IPS-15b (cell line): ENCODE data around the gene PALS1.

Experiments
- H3K27me3 ChIP-seq: one replicate; pipeline ENCODE4 v1.6.1; 2013; ENCODE audit warnings: low read length; ENCODE audit not compliant: control insufficient read depth, insufficient read depth
- H3K36me3 ChIP-seq: one replicate; pipeline ENCODE4 v1.6.1; 2013; ENCODE audit warnings: low read length; ENCODE audit not compliant: control insufficient read depth, insufficient read depth
- H3K4me1 ChIP-seq: one replicate; pipeline ENCODE4 v1.6.1; 2013; ENCODE audit warnings: mild to moderate bottlenecking, low read length; ENCODE audit not compliant: control insufficient read depth, insufficient read depth
- H3K4me3 ChIP-seq: one replicate; pipeline ENCODE4 v1.5.1; 2013; ENCODE audit warnings: low read depth, low read length
- H3K9ac ChIP-seq: one replicate; pipeline ENCODE4 v1.6.1; 2013; ENCODE audit warnings: low read depth, mild to moderate bottlenecking, low read length
- H3K9me3 ChIP-seq: one replicate; pipeline ENCODE4 v1.6.1; 2013; ENCODE audit warnings: mild to moderate bottlenecking, low read length; ENCODE audit not compliant: control insufficient read depth, insufficient read depth

PALS1 gene

GRCh38 chr14:67241411-67242167 lies at the start of gene PALS1:
TSS of gene PALS1 (plus strand) at chr14:67241435. CDS start at chr14:67279171, 37,736 bp downstream.
- Histone ChIP-seq H3K36me3 (no peaks in the 10 kb centered on the region), H3K4me1 (no peaks in the 10 kb centered on the region), H3K4me3 (peak within 1 kb of the TSS; percentile 68), H3K27me3 (peaks cover 17% of the 10 kb centered on the region), H3K9me3 (no peaks in the 10 kb centered on the region), H3K9ac (peak within 1 kb of the TSS; percentile 61)

GRCh38 chr14:67191768-67192290 lies 49.4 kb upstream of the PALS1 start:
- no peaks in the 10 kb centered on the region for H3K36me3 ChIP-seq
- no peaks in the 10 kb centered on the region for H3K27me3 ChIP-seq
- no peaks in the 10 kb centered on the region for H3K4me1 ChIP-seq
- no peak overlapping the region for H3K9ac ChIP-seq
- no peaks in the 10 kb centered on the region for H3K9me3 ChIP-seq
- H3K4me3 ChIP-seq = no peak overlapping the region

DNA sequence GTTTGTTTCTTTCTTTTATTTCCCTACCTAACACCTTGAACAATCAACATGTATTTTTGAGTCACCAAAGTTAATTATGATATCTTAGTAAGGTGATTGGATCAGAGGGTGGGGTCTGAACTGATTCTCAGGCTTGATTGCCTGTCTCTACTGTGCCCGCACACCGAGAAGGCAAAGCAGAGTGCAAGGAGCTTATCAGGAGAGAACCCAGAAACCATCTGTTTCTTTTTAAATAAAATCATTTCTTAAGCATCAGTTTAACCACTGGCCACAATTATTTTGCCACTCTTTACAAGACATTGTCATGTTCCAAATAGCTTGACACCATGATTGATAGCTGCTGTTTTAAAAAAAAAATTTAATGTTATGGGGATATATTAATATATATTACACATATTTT lies 48.9 kb upstream of the PALS1 start:
- H3K9ac ChIP-seq = no peak overlapping the region
- no peaks in the 10 kb centered on the region for H3K9me3 ChIP-seq
- H3K36me3 ChIP-seq = no peaks in the 10 kb centered on the region
- H3K4me1 ChIP-seq = no peaks in the 10 kb centered on the region
- no peak overlapping the region for H3K4me3 ChIP-seq
- no peaks in the 10 kb centered on the region for H3K27me3 ChIP-seq

- no peak overlapping the region for H3K9ac ChIP-seq
- no peaks in the 10 kb centered on the region for H3K9me3 ChIP-seq
- no peaks in the 10 kb centered on the region for H3K4me1 ChIP-seq
- no peaks in the 10 kb centered on the region for H3K36me3 ChIP-seq
- no peaks in the 10 kb centered on the region for H3K27me3 ChIP-seq
- no peak overlapping the region for H3K4me3 ChIP-seq
Measured at GRCh38 chr14:67195279-67195678, 46.0 kb upstream of the PALS1 start.

GRCh38 chr14:67199016-67199415 lies 42.2 kb upstream of the PALS1 start:
- no peaks in the 10 kb centered on the region for H3K27me3 ChIP-seq
- H3K9me3 ChIP-seq = no peaks in the 10 kb centered on the region
- no peaks in the 10 kb centered on the region for H3K4me1 ChIP-seq
- H3K4me3 ChIP-seq = no peak overlapping the region
- no peak overlapping the region for H3K9ac ChIP-seq
- H3K36me3 ChIP-seq = no peaks in the 10 kb centered on the region

- no peak overlapping the region for H3K4me3 ChIP-seq
- no peaks in the 10 kb centered on the region for H3K36me3 ChIP-seq
- no peaks in the 10 kb centered on the region for H3K27me3 ChIP-seq
- H3K9ac ChIP-seq = no peak overlapping the region
- H3K4me1 ChIP-seq = no peaks in the 10 kb centered on the region
- no peaks in the 10 kb centered on the region for H3K9me3 ChIP-seq
Measured at GRCh38 chr14:67207810-67208209, 33.4 kb upstream of the PALS1 start.

DNA sequence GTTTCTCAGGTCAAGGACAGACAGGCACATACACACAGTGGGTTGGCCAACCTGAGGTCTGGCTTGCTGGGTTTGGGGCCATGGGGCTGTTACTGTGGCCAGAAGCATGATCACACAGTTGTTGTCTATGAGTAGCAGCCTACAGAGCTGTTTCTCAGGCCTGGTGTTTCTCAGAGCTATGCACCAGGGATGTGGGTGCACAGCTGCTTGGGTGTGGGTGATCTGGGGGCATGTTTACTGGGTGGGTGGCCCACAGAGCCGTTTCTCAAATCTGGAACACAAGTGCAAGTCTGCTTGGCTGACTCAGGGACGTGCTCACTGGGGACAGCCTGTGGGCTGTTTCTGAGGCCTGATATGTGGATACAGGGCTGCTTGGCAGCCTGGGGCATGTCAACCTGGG lies 23.1 kb upstream of the PALS1 start:
- H3K9ac ChIP-seq = no peak overlapping the region
- H3K36me3 ChIP-seq = no peaks in the 10 kb centered on the region
- H3K9me3 ChIP-seq = no peaks in the 10 kb centered on the region
- H3K27me3 ChIP-seq = no peaks in the 10 kb centered on the region
- H3K4me3 ChIP-seq = no peak overlapping the region
- H3K4me1 ChIP-seq = no peaks in the 10 kb centered on the region

DNA sequence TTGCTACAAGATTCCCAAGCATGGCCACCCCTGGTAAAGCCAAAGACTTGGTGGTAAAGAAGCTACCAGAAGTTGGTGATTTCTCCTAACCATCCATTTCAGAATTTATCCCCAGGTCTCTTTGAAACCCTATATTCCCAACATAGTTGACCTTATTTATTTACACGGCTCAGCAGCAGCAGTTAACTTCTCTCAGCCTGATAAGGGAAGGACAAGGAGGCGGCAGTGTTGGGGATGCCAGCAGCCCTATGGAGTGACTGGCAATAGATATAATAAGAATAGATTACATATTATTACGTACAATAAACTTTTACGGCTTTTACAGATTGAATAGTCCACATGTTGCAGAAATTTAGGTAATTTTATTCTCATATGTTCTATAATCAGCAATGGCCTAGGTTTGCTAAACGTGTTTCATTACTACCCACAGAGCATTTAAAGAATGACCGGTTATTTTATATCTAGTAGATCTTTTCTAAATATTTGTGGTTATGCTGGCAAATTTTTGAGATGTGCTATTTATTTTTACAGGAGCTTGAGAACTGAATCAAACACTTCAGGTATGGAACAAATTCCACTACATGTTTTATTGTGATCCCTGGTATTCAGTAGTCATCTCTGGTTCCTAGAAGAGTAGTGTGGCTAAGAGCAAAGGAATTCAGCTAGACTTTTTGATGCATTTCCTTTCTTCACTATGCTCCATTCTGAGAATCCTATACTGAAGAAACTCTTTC lies 19.8 kb upstream of the PALS1 start:
- H3K9me3 ChIP-seq = no peaks in the 10 kb centered on the region
- no peak overlapping the region for H3K9ac ChIP-seq
- no peak overlapping the region for H3K4me3 ChIP-seq
- H3K36me3 ChIP-seq = no peaks in the 10 kb centered on the region
- H3K27me3 ChIP-seq = no peaks in the 10 kb centered on the region
- H3K4me1 ChIP-seq = no peaks in the 10 kb centered on the region

- H3K9me3 ChIP-seq = no peaks in the 10 kb centered on the region
- no peak overlapping the region for H3K9ac ChIP-seq
- no peaks in the 10 kb centered on the region for H3K27me3 ChIP-seq
- no peak overlapping the region for H3K4me3 ChIP-seq
- no peaks in the 10 kb centered on the region for H3K4me1 ChIP-seq
- no peaks in the 10 kb centered on the region for H3K36me3 ChIP-seq
Measured at GRCh38 chr14:67221982-67222328, 19.3 kb upstream of the PALS1 start.

GRCh38 chr14:67225523-67225922 lies 15.7 kb upstream of the PALS1 start:
- Histone ChIP-seq H3K4me1 (no peaks in the 10 kb centered on the region), H3K27me3 (no peaks in the 10 kb centered on the region), H3K9ac (no peak overlapping the region), H3K9me3 (no peaks in the 10 kb centered on the region), H3K36me3 (no peaks in the 10 kb centered on the region), H3K4me3 (no peak overlapping the region)

DNA sequence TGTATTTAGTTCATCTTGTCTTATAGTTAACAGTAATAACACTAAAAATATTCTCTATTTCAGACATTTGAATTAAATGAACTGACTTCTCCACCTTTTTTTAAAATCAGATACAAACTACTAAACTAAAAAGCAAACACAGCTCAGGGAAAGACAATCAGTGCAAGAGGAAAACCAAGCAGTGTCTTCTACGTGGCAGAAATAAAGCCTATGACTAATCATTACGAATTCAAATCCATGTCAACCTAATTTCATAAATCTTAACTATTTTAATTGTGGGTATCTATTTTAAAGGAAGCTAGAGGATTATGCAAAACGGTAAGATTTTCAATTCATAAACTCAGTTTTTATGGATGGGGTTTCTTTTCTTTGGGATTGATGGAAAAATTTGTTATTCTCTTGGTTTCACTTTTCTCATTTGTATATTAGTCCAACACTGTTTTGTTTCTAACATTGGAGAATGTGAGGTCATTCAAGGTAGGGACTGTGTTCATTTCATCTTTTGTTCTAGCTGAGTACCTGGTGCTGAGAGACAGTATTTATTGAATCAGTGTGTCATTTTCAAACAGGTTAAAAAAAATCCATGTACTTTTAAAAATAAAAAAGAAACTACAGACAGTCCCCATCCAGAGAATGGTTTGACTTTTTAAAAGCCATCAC lies 12.8 kb upstream of the PALS1 start:
- H3K9ac ChIP-seq = no peak overlapping the region
- no peaks in the 10 kb centered on the region for H3K36me3 ChIP-seq
- H3K9me3 ChIP-seq = no peaks in the 10 kb centered on the region
- no peaks in the 10 kb centered on the region for H3K27me3 ChIP-seq
- no peak overlapping the region for H3K4me3 ChIP-seq
- no peaks in the 10 kb centered on the region for H3K4me1 ChIP-seq
